C4-2B (cell line): ENCODE measurements around the gene PHYHIPL.

ENCODE experiments used
- ZFX ChIP-seq: fragments of 450-650 bp; IDR thresholded peaks from 2 replicates; pipeline ENCODE4 v1.6.1; 2017
- TF ChIP-seq, protein P1 (sequence below): fragments of 450-650 bp; conservative IDR thresholded peaks from 2 replicates; pipeline ENCODE4 v1.5.1; 2017; ENCODE audit warnings: mild to moderate bottlenecking

DNA sequence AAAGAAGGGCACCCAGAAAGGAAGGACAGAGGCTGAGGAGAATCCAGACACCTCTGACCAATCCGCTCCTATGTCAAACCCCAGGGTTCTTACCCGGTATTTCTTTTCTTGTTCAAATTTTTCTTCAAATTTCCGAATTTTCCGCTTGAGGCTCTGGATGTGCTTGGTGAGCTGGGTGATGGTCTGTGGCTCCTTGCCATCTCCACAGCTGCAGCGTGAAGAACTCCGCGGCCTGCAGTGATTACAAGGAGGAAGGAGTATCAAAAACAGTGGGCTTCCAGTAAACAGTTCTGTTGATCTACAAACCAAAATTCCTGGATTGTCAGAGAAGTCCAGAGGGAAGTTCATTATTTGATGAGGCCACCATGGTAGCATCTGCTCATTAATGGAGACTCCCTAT is 92.0 kb downstream of the PHYHIPL start:
- TF ChIP-seq, protein P1, sequence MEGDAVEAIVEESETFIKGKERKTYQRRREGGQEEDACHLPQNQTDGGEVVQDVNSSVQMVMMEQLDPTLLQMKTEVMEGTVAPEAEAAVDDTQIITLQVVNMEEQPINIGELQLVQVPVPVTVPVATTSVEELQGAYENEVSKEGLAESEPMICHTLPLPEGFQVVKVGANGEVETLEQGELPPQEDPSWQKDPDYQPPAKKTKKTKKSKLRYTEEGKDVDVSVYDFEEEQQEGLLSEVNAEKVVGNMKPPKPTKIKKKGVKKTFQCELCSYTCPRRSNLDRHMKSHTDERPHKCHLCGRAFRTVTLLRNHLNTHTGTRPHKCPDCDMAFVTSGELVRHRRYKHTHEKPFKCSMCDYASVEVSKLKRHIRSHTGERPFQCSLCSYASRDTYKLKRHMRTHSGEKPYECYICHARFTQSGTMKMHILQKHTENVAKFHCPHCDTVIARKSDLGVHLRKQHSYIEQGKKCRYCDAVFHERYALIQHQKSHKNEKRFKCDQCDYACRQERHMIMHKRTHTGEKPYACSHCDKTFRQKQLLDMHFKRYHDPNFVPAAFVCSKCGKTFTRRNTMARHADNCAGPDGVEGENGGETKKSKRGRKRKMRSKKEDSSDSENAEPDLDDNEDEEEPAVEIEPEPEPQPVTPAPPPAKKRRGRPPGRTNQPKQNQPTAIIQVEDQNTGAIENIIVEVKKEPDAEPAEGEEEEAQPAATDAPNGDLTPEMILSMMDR, result no peak
- TF ChIP-seq ZFX, result no peak
